Mammary epithelial cell (primary cell): ENCODE measurements around the gene KAZALD1.

Experiments
- CTCF ChIP-seq, 2 donors: IDR thresholded peaks in 1 of 2; conservative IDR thresholded peaks in 1 of 2; 2 replicates each; pipeline ENCODE4 v1.5.1; 2011 to 2012; ENCODE audit warnings: inconsistent platforms in 2 of 2, low read length in 2 of 2, mild to moderate bottlenecking in 2 of 2, control low read depth in 1 of 2, low read depth in 1 of 2; ENCODE audit not compliant: insufficient read depth in 1 of 2; ENCODE audit errors: extremely low read depth in 1 of 2
- EZH2 ChIP-seq: IDR thresholded peaks from 2 replicates; pipeline ENCODE4 v1.6.1; 2012; ENCODE audit warnings: low read length, inconsistent platforms, borderline replicate concordance

- no peak for TF ChIP-seq CTCF (conservative IDR thresholded peaks at IDR 0.05 in 1 of 2, IDR thresholded peaks at IDR 0.05 in 1 of 2; ENCODE audit: extremely low read depth in 1 of 2, insufficient read depth in 1 of 2, low read depth in 1 of 2, low read length in 2 of 2)
- TF ChIP-seq EZH2 = no peak
Observed at GRCh38 chr10:101032637-101033224, 29.1 kb upstream of the KAZALD1 start.
